Liver (tissue), 9 donors: ENCODE measurements around the gene CXCR4. TPM values are rescaled to one million over a fixed set of nuclear protein-coding genes. Genes with fewer than 3 reads are reported as not detected.
"Not testable (repeated sequence)": the region's sequence is repeated elsewhere in the genome, so short reads cannot be mapped to it uniquely, and the experiment has no call there.

Experiments used
- DNase-seq: peaks from one replicate; pipeline ENCODE4 v3.0.0-alpha.2; 2017; ENCODE audit warnings: low spot score
- H3K27ac ChIP-seq, 2 donors: one replicate each; pipeline ENCODE4 v1.7.0; 2013; ENCODE audit warnings: inconsistent platforms in 2 of 2, low read length in 2 of 2, control low read depth in 1 of 2, low read depth in 1 of 2, mild to moderate bottlenecking in 1 of 2
- H3K27me3 ChIP-seq, 4 donors: one replicate each; pipeline versions ENCODE4 v1.6.1 to v1.7.0; 2013; ENCODE audit warnings: low read length in 3 of 4, inconsistent platforms in 1 of 4, mild to moderate bottlenecking in 1 of 4, moderate library complexity in 1 of 4; ENCODE audit not compliant: control insufficient read depth in 4 of 4, insufficient read depth in 4 of 4
- H3K36me3 ChIP-seq, 4 donors: one replicate each; pipeline versions ENCODE4 v1.6.1 to v1.7.0; 2013; ENCODE audit warnings: low read length in 3 of 4, mild to moderate bottlenecking in 3 of 4, low read depth in 1 of 4, moderate library complexity in 1 of 4; ENCODE audit not compliant: control insufficient read depth in 4 of 4, insufficient read depth in 3 of 4
- H3K4me1 ChIP-seq, 4 donors: one replicate each; pipeline versions ENCODE4 v1.6.1 to v1.7.0; 2013; ENCODE audit warnings: low read length in 3 of 4, mild to moderate bottlenecking in 3 of 4, moderate library complexity in 1 of 4; ENCODE audit not compliant: control insufficient read depth in 4 of 4, insufficient read depth in 4 of 4
- H3K4me3 ChIP-seq, 3 donors: one replicate each; pipeline versions ENCODE4 v1.6.1 to v1.7.0; 2013; ENCODE audit warnings: low read length in 3 of 3, control low read depth in 1 of 3, low read depth in 1 of 3, mild to moderate bottlenecking in 1 of 3
- H3K9ac ChIP-seq, 2 donors: one replicate each; pipeline ENCODE4 v1.7.0; 2013; ENCODE audit warnings: low read length in 2 of 2, mild to moderate bottlenecking in 2 of 2, moderate library complexity in 2 of 2, control low read depth in 1 of 2, low read depth in 1 of 2
- H3K9me3 ChIP-seq, 4 donors: one replicate each; pipeline versions ENCODE4 v1.6.1 to v1.7.0; 2013; ENCODE audit warnings: low read length in 3 of 4; ENCODE audit not compliant: control insufficient read depth in 4 of 4
- EGR1 ChIP-seq, 2 donors: IDR thresholded peaks; 2 replicates each; pipeline ENCODE4 v1.6.1; 2016 to 2018; ENCODE audit warnings: antibody characterized with exemption in 2 of 2, low read depth in 2 of 2
- FOXA1 ChIP-seq: IDR thresholded peaks from 2 replicates; pipeline ENCODE4 v1.6.1; 2016; ENCODE audit warnings: antibody characterized with exemption
- FOXA2 ChIP-seq: IDR thresholded peaks from 2 replicates; pipeline ENCODE4 v1.6.1; 2016; ENCODE audit warnings: antibody characterized with exemption
- GABPA ChIP-seq, 2 donors: IDR thresholded peaks in 1 of 2; conservative IDR thresholded peaks in 1 of 2; 2 replicates each; pipeline ENCODE4 v1.6.1; 2016; ENCODE audit warnings: antibody characterized with exemption in 2 of 2, mild to moderate bottlenecking in 1 of 2, moderate library complexity in 1 of 2
- HNF4A ChIP-seq, 2 donors: conservative IDR thresholded peaks; 2 replicates each; pipeline ENCODE4 v1.6.1; 2016; ENCODE audit warnings: antibody characterized with exemption in 2 of 2, mild to moderate bottlenecking in 2 of 2
- HNF4G ChIP-seq: IDR thresholded peaks from 2 replicates; pipeline ENCODE4 v1.6.1; 2016; ENCODE audit warnings: antibody characterized with exemption
- NR2F2 ChIP-seq: IDR thresholded peaks from 2 replicates; pipeline ENCODE4 v1.6.1; 2016; ENCODE audit warnings: antibody characterized with exemption
- SP1 ChIP-seq: IDR thresholded peaks from 2 replicates; pipeline ENCODE4 v1.6.1; 2018; ENCODE audit warnings: antibody characterized with exemption, mild to moderate bottlenecking
- TAF1 ChIP-seq: conservative IDR thresholded peaks from 2 replicates; pipeline ENCODE4 v1.6.1; 2016; ENCODE audit warnings: antibody characterized with exemption, mild to moderate bottlenecking
- YY1 ChIP-seq: IDR thresholded peaks from 2 replicates; pipeline ENCODE4 v1.6.1; 2016; ENCODE audit warnings: antibody characterized with exemption, mild to moderate bottlenecking
- WGBS: extraction: QIAGEN DNeasy Blood & Tissue Kit; methylation state at CpG from one replicate; pipeline ENCODE4 v1.1.7; 2013; 5-methylcytosine and 5-hydroxymethylcytosine counted together
- polyA plus RNA-seq, 2 donors: library from polyadenylated mRNA; stranded (reverse) in 1 of 2; unstranded in 1 of 2; fragments of 200-250 nt in 1 of 2; fragments of >200 nt in 1 of 2; fragmentation: Nextera tagmentation in 1 of 2; extraction: Ambion mirVana in 1 of 2; gene quantifications; one replicate each; pipeline versions ENCODE4 v1.2.1 to v1.2.3, GENCODE V29; 2013 to 2015
- total RNA-seq, 2 donors: library from RNA; depleted of rRNA; stranded (reverse); fragments of >200 nt; gene quantifications; one replicate each; pipeline ENCODE4 v1.2.3, GENCODE V29; 2014
- TF ChIP-seq, protein P1 (sequence below): IDR thresholded peaks from 2 replicates; pipeline ENCODE4 v1.6.1; 2016; ENCODE audit warnings: antibody characterized with exemption
- TF ChIP-seq, protein P2 (sequence below): IDR thresholded peaks from 2 replicates; pipeline ENCODE4 v1.6.1; 2016; ENCODE audit warnings: antibody characterized with exemption, mild to moderate bottlenecking
- TF ChIP-seq, protein P3 (sequence below): fragments of 150-350 bp; IDR thresholded peaks from 2 replicates; pipeline ENCODE4 v1.5.1; 2017; ENCODE audit warnings: improper control_type of control experiment, low read depth, low read length; ENCODE audit not compliant: missing input control
- donor health status: healthy.
- donor health status: healthy.
- donor health status: healthy.
- donor health status: healthy.
- donor health status: healthy.

CXCR4 gene
- total and polyA plus RNA-seq, 4 donors = 5.0 to 9.0 (median 6.1) TPM

DNA sequence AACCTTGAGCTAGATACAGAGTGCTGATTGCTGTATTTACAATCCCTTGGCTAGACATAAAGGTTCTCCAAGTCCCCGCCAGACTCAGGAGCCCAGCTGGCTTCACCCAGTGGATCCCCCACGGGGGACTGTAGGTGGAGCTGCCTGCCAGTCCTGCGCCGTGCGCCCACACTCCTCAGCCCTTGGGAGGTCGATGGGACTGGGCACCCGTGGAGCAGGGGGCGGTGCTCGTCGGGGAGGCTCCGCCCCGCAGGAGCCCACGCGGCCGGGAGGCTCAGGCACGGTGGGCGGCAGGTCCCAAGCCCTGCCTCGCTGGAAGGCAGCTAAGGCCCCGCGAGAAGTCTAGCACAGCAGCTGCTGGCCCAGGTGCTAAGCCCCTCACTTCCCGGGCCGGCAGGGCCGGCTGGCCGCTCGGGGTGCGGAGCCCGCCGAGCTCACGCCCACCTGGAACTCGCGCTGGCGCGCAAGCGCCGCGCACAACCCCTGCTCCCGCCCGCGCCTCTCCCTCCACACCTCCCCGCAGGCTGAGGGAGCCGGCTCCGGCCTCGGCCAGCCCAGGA, 30.0 kb downstream of the CXCR4 start:
- WGBS = 93% methylated on average over 43 of the region's 43 CpGs
- DNase-seq, H3K27ac ChIP-seq, H3K27me3 ChIP-seq, H3K36me3 ChIP-seq, H3K4me3 ChIP-seq, H3K9ac ChIP-seq, H3K9me3 ChIP-seq, H3K4me1 ChIP-seq: not testable (repeated sequence)

DNA sequence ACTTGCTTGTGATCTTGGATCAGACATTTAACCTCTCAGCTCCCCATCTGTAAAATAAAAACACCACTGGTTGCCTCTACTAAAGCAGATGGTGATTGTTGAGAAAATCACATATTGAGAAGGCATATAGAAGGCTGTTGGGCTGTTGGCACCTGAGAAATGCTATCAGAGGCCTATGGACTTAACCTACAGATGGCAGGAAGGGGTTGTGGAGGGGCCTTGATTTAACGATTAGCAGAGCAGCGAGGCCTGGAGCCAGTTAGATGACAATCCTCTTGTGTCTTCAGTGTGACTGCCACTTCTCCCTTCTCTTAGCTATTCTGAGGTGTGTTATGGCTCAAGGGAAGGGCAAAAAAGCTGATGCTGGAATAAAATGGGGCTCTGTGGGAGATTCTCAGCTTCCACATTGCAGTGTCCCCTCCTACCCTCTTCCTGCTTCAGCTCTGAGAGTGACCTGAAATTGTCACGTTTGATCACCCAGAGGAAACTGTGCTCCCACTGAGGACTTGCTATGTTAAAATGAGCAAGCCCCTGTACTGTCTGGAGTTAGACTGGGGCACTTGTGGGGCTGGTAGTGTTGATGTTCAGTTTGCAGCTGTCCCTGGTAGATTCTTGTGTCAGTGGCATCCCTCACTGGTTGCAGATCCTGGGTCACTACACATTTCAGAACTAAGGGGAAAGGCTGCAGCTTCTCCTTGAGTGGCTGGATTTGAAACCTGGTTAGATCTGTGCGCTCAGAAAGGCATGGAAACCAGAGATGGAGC, 31.5 kb downstream of the CXCR4 start:
- H3K4me1 ChIP-seq = no peaks in the 10 kb centered on the region
- 75% methylated on average over 4 of the region's 4 CpGs for WGBS

More for the DNA sequence above, 31.5 kb downstream of the CXCR4 start:
- H3K4me3 ChIP-seq = no peak overlapping the region
- no peak overlapping the region for H3K9ac ChIP-seq
- TF ChIP-seq YY1 (no peak), HNF4G (no peak), GABPA (IDR thresholded peaks at IDR 0.05 in 1 of 2, conservative IDR thresholded peaks at IDR 0.05 in 1 of 2) (no peak), SP1 (no peak), HNF4A (conservative IDR thresholded peaks at IDR 0.05) (no peak), NR2F2 (no peak), EGR1 (IDR thresholded peaks at IDR 0.05; ENCODE audit: low read depth in 2 of 2) (no peak), FOXA1 (no peak), TAF1 (no peak), FOXA2 (no peak)
- TF ChIP-seq, protein P1, sequence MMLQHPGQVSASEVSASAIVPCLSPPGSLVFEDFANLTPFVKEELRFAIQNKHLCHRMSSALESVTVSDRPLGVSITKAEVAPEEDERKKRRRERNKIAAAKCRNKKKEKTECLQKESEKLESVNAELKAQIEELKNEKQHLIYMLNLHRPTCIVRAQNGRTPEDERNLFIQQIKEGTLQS = no peak
- TF ChIP-seq, protein P2, sequence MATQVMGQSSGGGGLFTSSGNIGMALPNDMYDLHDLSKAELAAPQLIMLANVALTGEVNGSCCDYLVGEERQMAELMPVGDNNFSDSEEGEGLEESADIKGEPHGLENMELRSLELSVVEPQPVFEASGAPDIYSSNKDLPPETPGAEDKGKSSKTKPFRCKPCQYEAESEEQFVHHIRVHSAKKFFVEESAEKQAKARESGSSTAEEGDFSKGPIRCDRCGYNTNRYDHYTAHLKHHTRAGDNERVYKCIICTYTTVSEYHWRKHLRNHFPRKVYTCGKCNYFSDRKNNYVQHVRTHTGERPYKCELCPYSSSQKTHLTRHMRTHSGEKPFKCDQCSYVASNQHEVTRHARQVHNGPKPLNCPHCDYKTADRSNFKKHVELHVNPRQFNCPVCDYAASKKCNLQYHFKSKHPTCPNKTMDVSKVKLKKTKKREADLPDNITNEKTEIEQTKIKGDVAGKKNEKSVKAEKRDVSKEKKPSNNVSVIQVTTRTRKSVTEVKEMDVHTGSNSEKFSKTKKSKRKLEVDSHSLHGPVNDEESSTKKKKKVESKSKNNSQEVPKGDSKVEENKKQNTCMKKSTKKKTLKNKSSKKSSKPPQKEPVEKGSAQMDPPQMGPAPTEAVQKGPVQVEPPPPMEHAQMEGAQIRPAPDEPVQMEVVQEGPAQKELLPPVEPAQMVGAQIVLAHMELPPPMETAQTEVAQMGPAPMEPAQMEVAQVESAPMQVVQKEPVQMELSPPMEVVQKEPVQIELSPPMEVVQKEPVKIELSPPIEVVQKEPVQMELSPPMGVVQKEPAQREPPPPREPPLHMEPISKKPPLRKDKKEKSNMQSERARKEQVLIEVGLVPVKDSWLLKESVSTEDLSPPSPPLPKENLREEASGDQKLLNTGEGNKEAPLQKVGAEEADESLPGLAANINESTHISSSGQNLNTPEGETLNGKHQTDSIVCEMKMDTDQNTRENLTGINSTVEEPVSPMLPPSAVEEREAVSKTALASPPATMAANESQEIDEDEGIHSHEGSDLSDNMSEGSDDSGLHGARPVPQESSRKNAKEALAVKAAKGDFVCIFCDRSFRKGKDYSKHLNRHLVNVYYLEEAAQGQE = no peak
- TF ChIP-seq, protein P3, sequence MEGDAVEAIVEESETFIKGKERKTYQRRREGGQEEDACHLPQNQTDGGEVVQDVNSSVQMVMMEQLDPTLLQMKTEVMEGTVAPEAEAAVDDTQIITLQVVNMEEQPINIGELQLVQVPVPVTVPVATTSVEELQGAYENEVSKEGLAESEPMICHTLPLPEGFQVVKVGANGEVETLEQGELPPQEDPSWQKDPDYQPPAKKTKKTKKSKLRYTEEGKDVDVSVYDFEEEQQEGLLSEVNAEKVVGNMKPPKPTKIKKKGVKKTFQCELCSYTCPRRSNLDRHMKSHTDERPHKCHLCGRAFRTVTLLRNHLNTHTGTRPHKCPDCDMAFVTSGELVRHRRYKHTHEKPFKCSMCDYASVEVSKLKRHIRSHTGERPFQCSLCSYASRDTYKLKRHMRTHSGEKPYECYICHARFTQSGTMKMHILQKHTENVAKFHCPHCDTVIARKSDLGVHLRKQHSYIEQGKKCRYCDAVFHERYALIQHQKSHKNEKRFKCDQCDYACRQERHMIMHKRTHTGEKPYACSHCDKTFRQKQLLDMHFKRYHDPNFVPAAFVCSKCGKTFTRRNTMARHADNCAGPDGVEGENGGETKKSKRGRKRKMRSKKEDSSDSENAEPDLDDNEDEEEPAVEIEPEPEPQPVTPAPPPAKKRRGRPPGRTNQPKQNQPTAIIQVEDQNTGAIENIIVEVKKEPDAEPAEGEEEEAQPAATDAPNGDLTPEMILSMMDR = no peak
- H3K27me3 ChIP-seq = no peaks in the 10 kb centered on the region
- H3K9me3 ChIP-seq = no peaks in the 10 kb centered on the region
- no peak overlapping the region for H3K27ac ChIP-seq
- DNase-seq = no peak
- no peaks in the 10 kb centered on the region for H3K36me3 ChIP-seq
